ENCODE measurements around the gene TCP1.

DNA sequence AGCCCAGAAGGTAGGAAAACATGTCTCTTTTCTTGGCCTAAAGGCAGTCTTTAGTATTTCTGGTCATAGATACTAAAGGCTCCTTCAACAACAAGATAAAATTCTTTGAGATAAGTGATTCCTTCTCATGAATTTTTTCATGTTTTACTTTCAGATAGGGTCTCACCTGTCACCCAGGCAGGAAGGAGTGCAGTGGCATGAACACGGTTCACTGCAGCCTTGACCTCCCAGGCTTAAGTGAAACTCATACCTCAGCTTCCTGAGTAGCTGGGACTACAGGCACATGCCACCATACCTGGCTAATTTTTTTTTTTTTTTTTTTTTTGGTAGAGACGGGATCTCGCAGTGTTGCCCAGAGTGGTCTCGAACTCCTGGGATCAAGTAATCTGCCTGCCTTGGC, 19.7 kb upstream of the TCP1 start:
- TF ChIP-seq, protein P1, sequence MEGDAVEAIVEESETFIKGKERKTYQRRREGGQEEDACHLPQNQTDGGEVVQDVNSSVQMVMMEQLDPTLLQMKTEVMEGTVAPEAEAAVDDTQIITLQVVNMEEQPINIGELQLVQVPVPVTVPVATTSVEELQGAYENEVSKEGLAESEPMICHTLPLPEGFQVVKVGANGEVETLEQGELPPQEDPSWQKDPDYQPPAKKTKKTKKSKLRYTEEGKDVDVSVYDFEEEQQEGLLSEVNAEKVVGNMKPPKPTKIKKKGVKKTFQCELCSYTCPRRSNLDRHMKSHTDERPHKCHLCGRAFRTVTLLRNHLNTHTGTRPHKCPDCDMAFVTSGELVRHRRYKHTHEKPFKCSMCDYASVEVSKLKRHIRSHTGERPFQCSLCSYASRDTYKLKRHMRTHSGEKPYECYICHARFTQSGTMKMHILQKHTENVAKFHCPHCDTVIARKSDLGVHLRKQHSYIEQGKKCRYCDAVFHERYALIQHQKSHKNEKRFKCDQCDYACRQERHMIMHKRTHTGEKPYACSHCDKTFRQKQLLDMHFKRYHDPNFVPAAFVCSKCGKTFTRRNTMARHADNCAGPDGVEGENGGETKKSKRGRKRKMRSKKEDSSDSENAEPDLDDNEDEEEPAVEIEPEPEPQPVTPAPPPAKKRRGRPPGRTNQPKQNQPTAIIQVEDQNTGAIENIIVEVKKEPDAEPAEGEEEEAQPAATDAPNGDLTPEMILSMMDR (IDR thresholded peaks at IDR 0.05), result no peak
- TF ChIP-seq POLR2A (IDR thresholded peaks at IDR 0.05), result no peak
